HS-5 (cell line): Measurements from ENCODE around the gene PRSS58.

Experiments used
- DNase-seq: peaks from one replicate; pipeline ENCODE4 v3.0.0-alpha.2; 2012; ENCODE audit warnings: low read depth

The PRSS58 gene, protein sequence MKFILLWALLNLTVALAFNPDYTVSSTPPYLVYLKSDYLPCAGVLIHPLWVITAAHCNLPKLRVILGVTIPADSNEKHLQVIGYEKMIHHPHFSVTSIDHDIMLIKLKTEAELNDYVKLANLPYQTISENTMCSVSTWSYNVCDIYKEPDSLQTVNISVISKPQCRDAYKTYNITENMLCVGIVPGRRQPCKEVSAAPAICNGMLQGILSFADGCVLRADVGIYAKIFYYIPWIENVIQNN

DNA sequence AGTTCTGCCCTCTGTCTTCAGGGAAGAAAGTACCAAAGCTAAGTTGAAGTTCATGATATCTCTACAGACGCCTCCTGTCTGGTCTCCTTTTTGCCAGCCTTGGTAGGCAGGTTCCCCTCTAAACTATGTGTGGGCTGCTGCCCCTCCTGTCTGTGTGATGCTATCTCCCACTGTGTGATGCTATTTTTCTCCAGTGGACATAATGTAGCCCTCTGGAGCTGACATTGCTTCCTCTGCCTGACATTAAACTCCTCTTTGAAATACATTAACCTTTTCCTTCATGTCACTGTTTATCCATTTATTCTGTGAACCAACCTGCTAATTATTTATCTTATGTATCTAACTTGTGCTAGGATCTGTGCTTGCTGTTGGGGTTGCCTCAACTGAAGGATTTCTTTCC, at the start of gene PRSS58:
PRSS58 (minus strand) TSS at position 101 of the 400 bp plus-strand sequence. CDS start 351 bp downstream, outside the sequence.
- DNase-seq = no peak

- DNase-seq = no peak
Observed at GRCh38 chr7:142307246-142307900, 49.5 kb upstream of the PRSS58 start.

GRCh38 chr7:142303650-142304049, 45.8 kb upstream of the PRSS58 start:
- DNase-seq = no peak

DNA sequence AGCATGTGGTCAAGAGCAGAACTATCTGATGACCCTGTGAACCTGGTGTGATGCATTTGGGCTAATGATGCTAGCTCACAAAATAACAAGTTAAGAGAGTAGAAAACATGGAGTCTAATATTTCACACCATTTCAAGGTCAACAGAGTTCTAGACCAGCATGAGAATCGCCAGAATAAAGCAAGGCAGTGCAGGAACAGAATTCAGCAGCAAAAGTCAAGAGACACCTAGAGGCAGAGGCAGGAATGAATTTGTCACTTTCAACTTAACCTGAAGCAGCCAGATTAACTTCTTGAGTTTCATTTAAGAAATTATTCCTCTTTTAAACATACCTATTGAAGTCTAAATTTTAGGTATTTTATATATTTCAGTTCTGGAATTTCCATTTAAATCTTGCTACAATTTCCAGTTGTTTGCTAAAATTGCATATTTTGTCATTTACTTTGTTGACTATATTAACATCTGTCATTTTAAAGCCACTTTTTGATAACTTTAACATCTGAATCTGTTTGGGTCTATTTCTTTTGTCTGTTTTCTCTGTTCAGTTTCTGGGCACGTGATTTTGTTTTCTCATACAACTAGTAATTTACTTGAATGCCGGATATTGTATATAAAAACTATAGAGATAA, 44.2 kb upstream of the PRSS58 start:
- no peak for DNase-seq

GRCh38 chr7:142301299-142301698, 43.4 kb upstream of the PRSS58 start:
- DNase-seq = no peak

- no peak for DNase-seq
Observed at GRCh38 chr7:142300689-142301088, 42.8 kb upstream of the PRSS58 start.

GRCh38 chr7:142299237-142299781, 41.5 kb upstream of the PRSS58 start:
- no peak for DNase-seq

- no peak for DNase-seq
Observed at GRCh38 chr7:142298627-142299026, 40.8 kb upstream of the PRSS58 start.

DNA sequence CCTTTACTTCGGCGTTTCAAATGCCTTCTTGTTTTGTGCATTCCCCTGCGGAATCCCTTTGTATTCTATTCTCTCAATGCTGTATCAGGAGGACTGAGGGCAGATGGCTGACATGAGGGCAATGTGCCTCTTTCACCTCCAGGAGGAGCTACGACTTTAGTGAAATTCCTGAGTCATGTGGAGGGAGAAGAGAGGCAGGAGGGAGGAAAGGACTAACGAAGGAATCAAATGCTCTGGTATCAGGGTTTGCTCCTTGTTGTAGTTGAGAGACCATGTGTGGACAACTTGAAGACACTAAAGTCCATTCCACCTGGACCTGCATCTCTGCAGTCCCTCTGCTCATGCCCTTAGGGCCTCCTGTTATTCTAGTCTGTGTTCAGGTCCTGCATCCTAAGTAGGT, 40.2 kb upstream of the PRSS58 start:
- DNase-seq = no peak

- no peak for DNase-seq
Observed at GRCh38 chr7:142280263-142280662, 22.4 kb upstream of the PRSS58 start.

DNA sequence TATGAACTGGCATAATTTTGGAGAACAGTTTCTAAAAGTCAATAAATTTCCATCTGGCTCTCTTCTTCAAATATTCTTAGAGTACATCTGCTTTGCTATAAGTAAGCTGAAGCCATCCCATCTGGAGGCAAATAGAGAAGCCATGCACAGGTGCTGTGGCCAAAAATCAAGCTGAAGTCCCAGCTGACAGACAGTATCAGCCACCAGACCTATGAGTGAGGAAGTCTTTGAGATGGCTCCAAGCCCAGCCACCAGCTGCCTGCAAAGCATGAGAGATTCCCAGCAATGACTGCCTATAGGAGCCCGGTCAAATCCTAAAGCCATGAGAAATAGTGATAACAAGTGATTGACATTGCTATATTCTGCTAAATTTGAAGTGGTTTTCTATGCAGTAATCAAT, 21.7 kb upstream of the PRSS58 start:
- no peak for DNase-seq

DNA sequence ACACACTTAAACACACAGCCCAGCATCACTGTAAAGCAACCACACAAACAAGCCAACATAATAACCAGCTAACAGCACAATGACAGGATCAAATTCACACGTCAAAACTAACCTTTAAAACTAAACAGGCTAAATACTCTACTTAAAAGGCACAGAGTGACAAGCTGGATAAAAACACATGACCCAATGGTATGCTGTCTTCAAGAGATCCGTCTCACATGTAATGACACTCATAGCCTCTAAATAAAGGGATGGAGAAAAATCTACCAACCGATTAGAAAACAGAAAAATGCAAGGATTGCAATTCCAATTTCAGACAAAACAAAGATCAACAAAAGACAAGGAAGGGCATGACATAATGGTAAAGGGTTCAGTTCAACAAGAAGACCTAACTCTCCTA, 17.2 kb upstream of the PRSS58 start:
- no peak for DNase-seq

GRCh38 chr7:142272841-142273240, 15.0 kb upstream of the PRSS58 start:
- no peak for DNase-seq

GRCh38 chr7:142263598-142264380, 5.9 kb upstream of the PRSS58 start:
- no peak for DNase-seq

- no peak for DNase-seq
Observed at GRCh38 chr7:142250705-142251104, 7.2 kb downstream of the PRSS58 start.

DNA sequence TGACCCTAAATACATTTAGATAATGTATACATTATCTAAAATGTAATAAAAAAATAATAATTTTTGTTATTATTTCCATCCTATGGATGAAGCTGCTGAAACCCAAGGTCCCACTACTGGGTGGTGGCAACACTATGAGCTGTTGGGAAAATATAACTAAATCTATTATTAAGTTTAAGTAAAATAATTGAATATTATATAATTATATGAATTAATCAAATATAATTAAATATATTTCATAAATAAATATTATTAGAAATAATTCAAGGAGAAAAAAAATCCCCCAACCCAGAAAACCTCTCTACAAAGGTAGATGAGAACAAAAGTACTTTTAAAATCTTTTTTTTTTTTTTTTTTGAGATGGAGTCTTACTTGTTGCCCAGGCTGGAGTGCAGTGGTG, 7.9 kb downstream of the PRSS58 start:
- no peak for DNase-seq

DNA sequence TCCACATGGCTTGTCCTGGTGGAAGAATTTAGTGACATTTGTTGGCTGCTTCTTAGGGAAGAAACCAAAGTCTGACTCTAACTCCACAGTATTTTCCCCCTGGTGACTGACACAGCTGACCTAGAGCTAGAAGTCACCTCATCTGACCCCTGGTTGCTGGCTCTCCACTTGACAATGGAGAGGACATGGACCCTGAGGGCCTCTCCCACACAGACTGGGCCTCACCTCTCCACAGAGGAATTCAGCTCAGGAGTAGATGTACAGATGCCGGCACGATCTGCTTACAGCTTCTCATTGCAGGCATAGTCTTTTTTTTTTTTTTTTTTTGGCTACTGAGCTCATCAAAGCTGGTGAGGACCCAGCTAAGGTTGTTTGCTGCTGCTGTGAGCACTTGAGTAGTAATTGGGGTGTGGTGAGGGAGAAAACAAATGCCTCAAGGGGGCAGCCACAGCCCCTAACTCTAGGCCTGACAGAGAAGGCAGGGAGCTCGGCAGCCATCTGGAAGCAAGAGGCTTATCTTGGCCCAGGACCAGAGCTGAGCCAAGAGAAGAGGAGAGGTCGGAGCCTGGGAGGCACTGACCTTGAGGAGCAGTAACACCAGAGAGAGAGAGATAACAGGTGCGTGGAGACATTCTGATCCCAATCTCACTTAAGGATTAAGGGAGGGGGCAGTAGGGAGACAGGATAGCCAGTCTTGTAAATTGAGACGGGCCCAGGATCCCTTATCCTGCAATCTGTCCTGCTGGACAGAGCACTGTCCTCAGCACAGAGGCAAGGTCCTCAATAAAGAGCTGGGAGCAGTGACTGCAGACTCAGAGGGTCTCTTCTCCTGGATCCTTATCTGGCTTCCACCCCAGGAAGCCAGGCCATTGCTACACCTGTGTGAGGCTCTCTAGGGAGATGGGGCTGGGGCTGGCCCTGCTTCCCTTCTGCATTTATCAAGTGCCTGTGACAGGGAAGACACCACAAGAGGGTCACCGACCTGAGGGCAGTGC, 9.4 kb downstream of the PRSS58 start:
- no peak for DNase-seq

DNA sequence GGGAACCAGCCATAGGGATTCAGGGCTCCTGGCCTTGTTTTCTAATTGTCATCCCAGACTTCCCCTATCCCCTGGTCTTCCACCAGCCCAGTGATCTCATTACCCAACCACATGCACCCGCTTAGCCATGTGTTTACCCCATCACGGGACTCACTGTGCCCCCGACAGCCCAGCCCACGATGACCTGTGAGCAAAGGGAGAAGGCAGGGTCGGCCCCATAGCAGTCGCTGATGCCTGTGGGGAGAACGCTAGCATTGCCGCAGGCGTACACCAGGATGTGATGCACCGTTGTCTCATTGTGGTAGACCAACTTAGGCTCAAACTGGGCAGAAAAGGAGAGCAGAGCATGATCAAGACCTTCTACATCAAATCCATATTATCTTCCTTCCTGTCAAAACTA, 14.0 kb downstream of the PRSS58 start:
- no peak for DNase-seq

- no peak for DNase-seq
Observed at GRCh38 chr7:142240546-142240945, 17.3 kb downstream of the PRSS58 start.

- no peak for DNase-seq
Observed at GRCh38 chr7:142231716-142232115, 26.1 kb downstream of the PRSS58 start.

GRCh38 chr7:142228537-142229104, 29.2 kb downstream of the PRSS58 start:
- DNase-seq = no peak
